NCI-H1105 treated with DMSO at 0.1 percent for 48 hours (cell line): ENCODE results near the gene FAH.
A peak's percentile ranks its signal among the peaks of the same experiment; 100 is the strongest.

Experiments used
- DNase-seq: peaks from one replicate; lab custom pipeline; 2025; lab: John Stamatoyannopoulos, UW

Gene FAH

GRCh38 chr15:80199869-80200268 lies 47.1 kb downstream of the FAH start:
- no peak for DNase-seq

GRCh38 chr15:80201256-80202015 lies 48.6 kb downstream of the FAH start:
- no peak for DNase-seq

GRCh38 chr15:80202016-80202315 lies 49.2 kb downstream of the FAH start:
- no peak for DNase-seq

- DNase-seq, result peak; percentile 3
Measured at GRCh38 chr15:80202641-80203360, 50.0 kb downstream of the FAH start.

GRCh38 chr15:80203361-80203885 lies 50.6 kb downstream of the FAH start:
- no peak for DNase-seq

- DNase-seq, result no peak
Measured at GRCh38 chr15:80204231-80204630, 51.4 kb downstream of the FAH start.

- no peak for DNase-seq
Measured at GRCh38 chr15:80207887-80208286, 55.1 kb downstream of the FAH start.

GRCh38 chr15:80208758-80209734 lies 56.2 kb downstream of the FAH start:
- no peak for DNase-seq

- no peak for DNase-seq
Measured at GRCh38 chr15:80210611-80211573, 58.1 kb downstream of the FAH start.

- DNase-seq, result no peak
Measured at GRCh38 chr15:80211976-80212375, 59.2 kb downstream of the FAH start.

GRCh38 chr15:80214910-80215309 lies 62.1 kb downstream of the FAH start:
- DNase-seq, result no peak

GRCh38 chr15:80216141-80216540 lies 63.3 kb downstream of the FAH start:
- DNase-seq, result no peak

- no peak for DNase-seq
Measured at GRCh38 chr15:80216911-80217310, 64.1 kb downstream of the FAH start.

- no peak for DNase-seq
Measured at GRCh38 chr15:80217327-80217900, 64.6 kb downstream of the FAH start.

GRCh38 chr15:80219955-80220354 lies 67.2 kb downstream of the FAH start:
- no peak for DNase-seq

GRCh38 chr15:80228959-80229610 lies 76.3 kb downstream of the FAH start:
- DNase-seq, result no peak

GRCh38 chr15:80231371-80231770 lies 78.6 kb downstream of the FAH start:
- DNase-seq, result no peak

GRCh38 chr15:80233581-80233980 lies 80.8 kb downstream of the FAH start:
- DNase-seq, result no peak

GRCh38 chr15:80234883-80235282 lies 82.1 kb downstream of the FAH start:
- no peak for DNase-seq
